Suppressor macrophage (primary cell): ENCODE data around the gene FHOD3.
"Not testable (repeated sequence)": the region's sequence is repeated elsewhere in the genome, so short reads cannot be mapped to it uniquely, and the experiment has no call there.

Source experiments
- DNase-seq, 4 experiments: peaks; one replicate each; pipeline ENCODE4 v3.0.0-alpha.2; 2020 to 2022

The FHOD3 gene

GRCh38 chr18:36761186-36761698, 463.7 kb downstream of the FHOD3 start:
- no peak for DNase-seq

DNA sequence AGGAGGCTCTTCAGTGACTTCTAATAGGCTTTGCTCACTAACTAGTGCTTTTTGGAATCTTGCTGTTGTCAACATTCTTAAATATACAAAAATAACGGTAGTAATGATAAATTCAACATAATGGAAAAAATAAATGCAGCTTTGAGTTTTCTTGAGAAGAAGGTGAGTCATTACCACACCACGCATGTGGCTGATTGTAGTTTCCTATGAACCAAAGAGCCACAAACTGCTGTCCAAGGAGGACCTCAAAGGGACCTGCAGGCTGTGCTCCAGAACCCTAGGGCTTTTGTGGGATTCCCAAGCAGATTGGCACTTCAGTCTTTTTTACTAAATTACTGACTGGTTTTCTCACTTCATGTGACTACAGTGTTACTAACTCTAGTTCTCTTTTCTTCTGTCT, 464.6 kb downstream of the FHOD3 start:
- no peak for DNase-seq

- DNase-seq = not testable (repeated sequence)
These were observed 465.5 kb downstream of the FHOD3 start for GRCh38 chr18:36762965-36763364.

DNA sequence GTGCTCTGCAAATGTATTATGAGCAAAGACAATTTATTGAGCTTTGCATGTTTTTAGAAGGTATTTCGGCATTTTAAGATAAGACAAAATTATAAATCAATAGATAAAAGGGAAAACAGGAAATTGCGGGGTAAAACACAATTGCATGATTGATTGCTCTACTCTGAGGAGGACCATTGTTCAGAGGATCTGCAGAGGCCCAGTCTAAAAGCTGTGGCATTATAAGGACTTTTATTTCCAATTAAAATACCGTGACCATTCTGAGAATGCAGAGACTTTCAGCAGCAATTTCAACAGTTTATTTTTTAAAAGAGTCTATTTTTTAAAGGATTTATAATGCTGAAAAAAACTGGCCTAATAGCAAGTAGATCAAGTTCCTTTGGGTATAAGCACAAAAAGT, 469.3 kb downstream of the FHOD3 start:
- no peak for DNase-seq

GRCh38 chr18:36769172-36769571, 471.7 kb downstream of the FHOD3 start:
- no peak for DNase-seq

- peak in 2 of 4 experiments; percentile 11 to 35 for DNase-seq
These were observed 472.2 kb downstream of the FHOD3 start for GRCh38 chr18:36769611-36770314.

DNA sequence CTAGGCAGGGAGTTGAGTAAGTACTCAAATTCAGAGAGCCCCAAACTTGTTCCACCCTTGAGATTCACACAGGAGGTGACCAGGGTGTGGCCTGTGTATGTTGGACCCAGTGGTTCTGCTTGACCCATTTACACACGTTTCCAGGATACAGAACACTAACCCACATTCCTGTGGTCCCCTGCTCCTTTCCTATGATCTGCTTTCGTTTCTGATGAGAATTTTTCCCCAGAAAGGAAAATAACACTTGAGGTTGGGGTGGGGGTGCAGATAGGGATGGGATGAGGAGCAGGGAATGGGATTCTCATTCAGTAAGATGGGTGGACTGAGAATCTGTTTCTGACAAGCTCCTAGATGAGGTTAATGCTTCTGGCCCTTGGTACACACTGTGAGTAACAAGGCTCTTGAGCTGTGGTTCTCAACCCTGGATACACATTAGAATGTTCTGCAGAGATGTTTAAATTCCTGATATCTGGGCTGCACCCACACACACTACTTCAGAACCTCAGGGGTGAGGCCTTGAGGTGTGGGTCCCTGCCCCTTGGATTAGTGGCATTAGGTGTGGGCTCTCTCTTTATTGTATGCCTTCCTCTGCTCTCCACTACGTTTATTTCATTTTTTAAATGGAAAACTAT, 472.9 kb downstream of the FHOD3 start:
- no peak for DNase-seq

DNA sequence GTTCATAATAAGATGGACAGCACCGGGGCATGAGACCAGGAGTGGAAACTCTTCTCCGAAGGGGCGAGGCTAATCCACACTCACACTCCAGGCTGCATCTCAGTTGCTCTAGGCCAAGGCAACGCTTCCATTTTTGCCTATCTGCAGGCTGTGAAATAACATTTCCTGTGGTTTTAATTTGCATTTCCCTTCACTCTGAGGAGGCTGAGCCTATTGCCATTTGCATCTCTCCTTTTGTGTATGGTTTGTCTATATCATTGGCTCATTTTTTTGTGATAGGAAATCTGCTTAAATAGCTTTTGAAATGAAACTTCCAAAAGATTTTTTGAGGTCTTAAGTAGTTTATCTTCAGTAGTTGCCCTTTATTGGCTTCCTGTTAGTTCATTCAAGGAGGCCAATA, 473.7 kb downstream of the FHOD3 start:
- DNase-seq = no peak

GRCh38 chr18:36772241-36772723, 474.8 kb downstream of the FHOD3 start:
- no peak for DNase-seq

DNA sequence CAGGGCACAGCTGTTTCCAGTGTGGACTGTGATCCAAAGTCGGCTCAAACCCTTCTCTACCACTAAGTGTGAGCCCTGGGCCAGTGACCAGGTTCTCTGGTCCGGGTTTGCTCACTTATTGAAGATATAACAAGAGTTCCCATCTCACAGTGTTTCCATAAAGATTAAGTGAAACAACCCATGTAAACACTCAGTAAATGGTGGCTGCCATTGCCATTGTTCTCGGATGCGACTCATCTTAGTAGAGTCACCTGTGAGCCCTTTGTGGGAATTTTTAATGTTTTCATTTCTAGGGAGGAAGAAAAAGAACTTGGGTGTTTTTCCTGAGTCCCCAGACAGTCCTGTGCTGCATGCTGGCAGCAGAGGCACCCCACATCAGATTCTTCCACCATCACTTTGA, 477.9 kb downstream of the FHOD3 start:
- no peak for DNase-seq

- DNase-seq = no peak
These were observed 479.1 kb downstream of the FHOD3 start for GRCh38 chr18:36776650-36777049.

- no peak for DNase-seq
These were observed 480.1 kb downstream of the FHOD3 start for GRCh38 chr18:36777566-36777965.

DNA sequence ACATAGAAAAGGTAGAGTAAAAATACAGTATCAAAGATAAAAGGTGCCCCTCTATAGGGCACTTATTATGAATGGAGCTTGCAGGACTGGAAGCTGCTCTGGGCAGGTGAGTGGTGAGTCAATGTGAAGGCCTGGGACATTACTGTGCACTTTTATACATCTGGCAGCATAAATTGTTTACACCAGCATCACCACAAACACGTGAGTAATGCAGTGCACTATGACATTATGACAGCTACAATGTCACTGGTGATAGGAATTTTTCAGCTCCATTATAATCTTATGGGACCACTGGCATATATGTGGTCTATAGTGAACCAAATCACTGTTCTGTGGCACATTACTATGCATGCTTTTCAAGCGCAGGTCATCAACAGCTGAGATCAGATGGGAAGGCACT, 483.2 kb downstream of the FHOD3 start:
- no peak for DNase-seq

- DNase-seq = no peak
These were observed 485.2 kb downstream of the FHOD3 start for GRCh38 chr18:36782710-36783109.

GRCh38 chr18:36783792-36784191, 486.3 kb downstream of the FHOD3 start:
- DNase-seq = no peak

DNA sequence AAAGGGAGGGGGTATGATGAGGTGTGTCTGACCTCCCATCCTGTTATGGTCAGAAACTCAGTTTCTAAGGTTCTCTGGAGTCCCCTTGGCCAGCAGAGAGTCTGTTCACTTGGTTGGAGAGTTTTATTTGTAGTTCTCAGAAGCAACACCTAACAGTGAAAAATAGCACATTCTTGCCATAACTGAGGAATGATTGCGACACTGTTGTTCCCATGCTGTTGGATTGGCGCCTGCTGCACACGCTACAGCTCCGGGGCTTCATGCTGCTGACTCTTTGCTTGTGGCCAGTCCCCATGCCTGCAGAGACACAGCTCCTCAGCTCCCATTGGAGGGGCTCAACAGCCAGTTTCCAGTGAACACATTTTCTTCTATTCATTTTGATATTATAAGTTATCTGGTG, 489.2 kb downstream of the FHOD3 start:
- DNase-seq = no peak

DNA sequence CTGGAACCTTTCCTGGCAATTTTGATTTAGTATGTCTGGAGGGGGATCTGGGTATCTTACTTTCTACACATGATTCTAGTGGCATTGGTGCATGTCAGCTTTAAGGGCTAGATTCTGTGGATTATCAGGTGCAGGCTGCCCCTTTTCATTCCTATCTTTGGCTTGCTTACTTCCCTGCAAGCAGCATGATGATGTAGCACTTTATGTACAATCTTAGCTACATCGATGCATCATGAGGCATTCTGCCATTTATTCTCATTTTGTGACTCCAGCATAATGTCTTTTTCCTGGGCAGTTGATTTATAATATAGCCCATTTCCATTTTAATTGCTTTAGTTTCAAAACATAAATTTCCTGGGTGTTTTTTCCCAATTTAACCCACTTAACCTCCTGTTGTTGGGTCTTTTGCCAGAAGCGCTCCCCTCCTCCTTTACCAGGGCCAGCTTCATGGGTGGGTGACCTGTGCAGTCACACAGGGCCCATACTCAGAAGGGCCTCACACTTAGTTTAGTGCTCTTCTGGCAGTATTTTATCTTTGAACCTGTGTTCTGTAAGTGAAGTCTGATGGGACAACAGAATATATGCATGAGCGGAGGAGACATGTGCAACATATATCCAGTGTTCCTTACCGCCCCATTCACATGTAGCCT, 495.2 kb downstream of the FHOD3 start:
- no peak for DNase-seq

DNA sequence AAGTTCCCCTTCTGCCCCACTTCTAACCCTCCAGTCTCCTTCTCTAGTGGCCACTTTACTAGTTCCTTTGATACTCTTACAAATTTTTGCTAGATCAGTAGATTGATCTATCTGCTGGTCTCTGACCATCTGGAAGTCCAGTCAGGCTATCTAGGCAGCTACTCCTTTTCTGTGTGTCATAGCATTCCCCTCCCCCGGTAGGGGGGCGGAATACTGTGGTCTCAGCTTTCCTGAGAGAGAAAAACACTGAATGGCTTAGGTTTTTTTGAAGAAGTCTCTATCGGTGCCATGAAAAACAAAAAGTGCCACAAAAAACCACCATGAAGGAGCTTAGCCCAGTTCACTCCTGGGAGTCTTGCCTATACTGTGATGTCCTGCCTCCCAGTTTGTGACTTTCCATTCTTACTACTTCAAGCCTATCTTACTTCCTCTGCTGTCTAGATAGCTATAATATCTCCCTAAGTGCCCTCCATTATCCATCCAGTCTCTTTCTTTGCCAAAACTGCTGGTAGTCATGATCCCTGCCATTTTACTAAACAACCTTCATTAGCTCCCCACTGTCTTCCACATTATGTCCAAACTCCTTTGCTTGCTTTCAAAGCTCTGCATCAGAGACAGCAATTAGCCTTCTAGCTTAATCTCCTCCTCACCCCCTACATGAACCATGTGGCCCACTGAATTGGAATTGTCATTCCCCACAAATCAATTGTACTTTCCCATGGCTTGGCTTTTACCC, 501.4 kb downstream of the FHOD3 start:
- DNase-seq = no peak

DNA sequence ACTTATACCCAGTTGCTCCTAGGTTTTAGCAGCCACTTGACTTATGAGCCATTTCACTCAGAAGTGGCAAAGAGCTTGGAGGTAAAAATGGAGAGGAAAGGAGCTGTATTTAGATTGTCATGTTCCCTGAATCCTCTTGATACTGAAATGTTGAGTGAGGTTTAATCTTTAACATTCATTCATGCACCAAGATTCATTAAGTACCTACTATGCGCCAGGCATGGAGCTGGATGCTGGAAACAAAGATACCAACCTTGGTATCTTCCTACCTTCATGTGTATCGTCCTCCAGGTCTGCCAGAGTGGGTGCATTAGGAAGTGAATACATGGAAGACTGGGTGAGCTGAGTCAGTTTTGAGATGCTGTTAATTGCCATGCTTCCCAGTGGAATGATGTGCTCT, 507.6 kb downstream of the FHOD3 start:
- no peak for DNase-seq

GRCh38 chr18:36808681-36809080, 511.2 kb downstream of the FHOD3 start:
- DNase-seq = no peak

DNA sequence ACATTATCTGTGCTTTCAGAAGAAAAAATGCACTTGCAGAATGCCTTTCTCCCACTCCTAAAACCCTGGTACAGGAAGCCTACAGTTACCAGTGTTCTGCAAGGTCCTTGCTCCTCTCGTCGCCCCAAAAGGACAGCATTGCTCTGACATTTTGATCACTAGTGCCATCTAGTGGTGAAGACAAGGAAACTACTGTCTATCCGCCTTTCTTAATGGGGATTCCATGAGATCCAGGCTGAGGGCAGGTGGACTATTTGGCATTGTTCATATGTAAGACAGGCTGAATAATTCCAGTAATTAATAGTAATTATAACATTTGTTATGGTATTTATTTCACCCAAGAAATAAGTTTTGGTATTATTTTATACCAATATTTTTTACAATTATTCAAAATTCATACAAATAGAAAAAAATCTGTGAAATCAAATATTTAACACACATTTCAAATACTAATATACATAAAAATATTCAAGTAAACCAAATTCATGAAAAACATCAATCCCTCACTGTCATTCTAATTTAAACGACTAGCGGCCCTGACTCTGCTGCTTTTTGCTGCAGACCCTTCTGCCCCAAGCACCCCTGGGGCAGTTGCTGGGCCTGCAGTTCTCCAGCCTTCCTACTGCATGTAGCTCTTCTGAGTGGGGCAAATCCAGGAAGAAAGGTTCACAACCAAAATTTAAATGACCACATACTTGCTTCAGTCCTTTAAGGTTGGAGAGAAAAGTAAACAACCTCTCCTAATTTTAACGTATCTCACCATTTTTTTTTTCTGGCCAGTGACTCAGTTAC, 512.3 kb downstream of the FHOD3 start:
- peak; percentile 37 to 89 (median 70) for DNase-seq

DNA sequence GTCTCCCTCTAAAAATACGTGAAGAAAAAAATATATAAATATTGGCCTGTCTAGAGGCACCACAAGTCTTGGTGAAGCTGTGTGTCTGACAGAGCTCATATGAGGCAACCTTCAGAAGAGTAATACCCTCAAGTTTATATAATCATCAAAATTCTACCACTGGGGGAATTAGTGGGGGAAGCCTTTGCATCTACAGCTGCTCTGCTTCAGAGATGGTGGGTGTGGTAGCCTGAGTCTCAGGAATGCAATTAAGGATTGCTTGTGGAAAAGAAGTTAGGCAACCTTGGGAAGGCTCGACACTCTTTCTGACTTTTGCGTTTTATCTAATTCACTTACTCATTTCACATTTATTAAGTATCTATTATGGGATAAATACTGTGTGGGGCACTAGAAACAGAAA, 513.9 kb downstream of the FHOD3 start:
- DNase-seq = peak in 1 of 4 experiments; percentile 4
